HCT116 (cell line): ENCODE data around the gene KYAT1. TPM values are rescaled to one million over a fixed set of nuclear protein-coding genes. Genes with fewer than 3 reads are reported as not detected.

Source experiments
- ATAC-seq: fragments of 200-7000 bp; cut with Tn5 transposase; 2 replicates; pipeline ENCODE4 v1.9.1; 2020; ENCODE audit warnings: mild to moderate bottlenecking, moderate library complexity
- Bru-seq: library from RNA; stranded (reverse); fragments of 400-500 nt; gene quantifications from one replicate; lab custom pipeline; 2021; lab: Mats Ljungman, UMichigan
- BruChase-seq, 2 experiments: library from RNA; stranded (reverse); fragments of 400-500 nt; gene quantifications; one replicate each; lab custom pipeline; 2021; lab: Mats Ljungman, UMichigan
- BruUV-seq: library from RNA; stranded (reverse); fragments of 400-500 nt; replicated peaks from 2 replicates; lab custom pipeline; 2021; lab: Mats Ljungman, UMichigan
- CTCF ChIA-PET: fragments of 300-600 bp; sonication (Branson Sonifier 250); formaldehyde crosslinking; loops from one replicate; lab custom pipeline; 2021; ENCODE audit warnings: antibody characterized with exemption; lab: Charles Lee
- POLR2A ChIA-PET: fragments of 300-600, 350-600 bp; sonication (Branson Sonifier 250); formaldehyde crosslinking; loops from one replicate; lab custom pipeline; 2021; ENCODE audit warnings: antibody characterized with exemption; lab: Charles Lee
- RAD21 ChIA-PET, 2 experiments: fragments of 300-600 bp; sonication (Branson Sonifier 250); formaldehyde crosslinking; loops; one replicate each; lab custom pipeline; 2023; ENCODE audit warnings: low total read pairs in 2 of 2; ENCODE audit not compliant: uncharacterized antibody in 2 of 2, unreplicated experiment in 2 of 2, low non-redundant PET in 1 of 2; lab: Charles Lee
- DNase-seq: peaks from one replicate; pipeline ENCODE4 v3.0.0-alpha.2; 2010; ENCODE audit warnings: low read depth, low spot score
- H2AFZ ChIP-seq: fragments of 200-600 bp; shearing (Covaris generic), sonication (generic); 2 replicates; pipeline ENCODE4 v1.6.1; 2017; ENCODE audit warnings: low read depth, mixed run types, mixed read lengths, antibody characterized with exemption, low read length; ENCODE audit not compliant: poor library complexity, severe bottlenecking
- H3K27ac ChIP-seq: 2 replicates; pipeline ENCODE4 v1.5.1; 2012; ENCODE audit warnings: low read depth, low read length
- H3K27me3 ChIP-seq: fragments of 200-600 bp; sonication (generic); 2 replicates; pipeline ENCODE4 v1.6.1; 2016; ENCODE audit warnings: mixed run types, low read length, mixed read lengths; ENCODE audit not compliant: insufficient read depth
- H3K36me3 ChIP-seq, 2 experiments: fragments of 200-500 bp in 1 of 2; fragments of 200-600 bp in 1 of 2; sonication (Bioruptor generic) in 1 of 2; sonication (generic) in 1 of 2; 2 replicates each; pipeline versions ENCODE4 v1.5.1 to v1.6.1; 2014 to 2016; ENCODE audit warnings: low read length in 2 of 2, inconsistent platforms in 1 of 2, mixed read lengths in 1 of 2, mixed run types in 1 of 2; ENCODE audit not compliant: insufficient read depth in 2 of 2, control insufficient read depth in 1 of 2
- H3K4me1 ChIP-seq, 2 experiments: fragments of 200-600 bp in 1 of 2; sonication (generic) in 1 of 2; 2 replicates each; pipeline versions ENCODE4 v1.5.1 to v1.6.1; 2012 to 2017; ENCODE audit warnings: low read length in 2 of 2, inconsistent platforms in 1 of 2, mild to moderate bottlenecking in 1 of 2, mixed read lengths in 1 of 2, mixed run types in 1 of 2, moderate library complexity in 1 of 2; ENCODE audit not compliant: insufficient read depth in 2 of 2, control insufficient read depth in 1 of 2
- H3K4me2 ChIP-seq: fragments of 200-600 bp; sonication (generic); 2 replicates; pipeline ENCODE4 v1.6.1; 2017; ENCODE audit warnings: mixed run types, low read length, mixed read lengths
- H3K4me3 ChIP-seq, 2 experiments: fragments of 200-600 bp in 1 of 2; sonication (generic) in 1 of 2; replicated peaks in 1 of 2; 2 replicates each; pipeline ENCODE4 v1.5.1; 2011 to 2016; ENCODE audit warnings: low read length in 2 of 2, control low read depth in 1 of 2, low read depth in 1 of 2, mild to moderate bottlenecking in 1 of 2, mixed read lengths in 1 of 2, mixed run types in 1 of 2
- H3K79me2 ChIP-seq: fragments of 200-600 bp; sonication (generic); 2 replicates; pipeline ENCODE4 v1.6.1; 2017; ENCODE audit warnings: mild to moderate bottlenecking, mixed run types, low read length, moderate library complexity, mixed read lengths; ENCODE audit not compliant: insufficient read depth
- H3K9ac ChIP-seq: fragments of 200-600 bp; sonication (generic); 2 replicates; pipeline ENCODE4 v1.6.1; 2016; ENCODE audit warnings: low read length, mixed read lengths
- H3K9me2 ChIP-seq: fragments of 200-600 bp; sonication (generic), shearing (Covaris generic); 2 replicates; pipeline ENCODE4 v1.6.1; 2017; ENCODE audit warnings: mixed run types, mild to moderate bottlenecking, moderate library complexity; ENCODE audit not compliant: insufficient read depth
- H3K9me3 ChIP-seq, 2 experiments: fragments of 200-500 bp in 1 of 2; fragments of 200-600 bp in 1 of 2; sonication (Bioruptor generic) in 1 of 2; sonication (generic) in 1 of 2; 2 replicates each; pipeline ENCODE4 v1.6.1; 2014 to 2017; ENCODE audit warnings: low read length in 2 of 2, mixed read lengths in 2 of 2, inconsistent platforms in 1 of 2, low read depth in 1 of 2, mild to moderate bottlenecking in 1 of 2, mixed run types in 1 of 2, moderate library complexity in 1 of 2; ENCODE audit not compliant: control insufficient read depth in 1 of 2, insufficient read depth in 1 of 2
- H4K20me1 ChIP-seq: fragments of 200-600 bp; sonication (generic), shearing (Covaris generic); 2 replicates; pipeline ENCODE4 v1.6.1; 2017; ENCODE audit warnings: mixed run types, mild to moderate bottlenecking, moderate library complexity; ENCODE audit not compliant: insufficient read depth
- ATF3 ChIP-seq: IDR thresholded peaks from 2 replicates; pipeline ENCODE4 v1.6.1; 2012
- CBX3 ChIP-seq: IDR thresholded peaks from 2 replicates; pipeline ENCODE4 v1.6.1; 2012; ENCODE audit warnings: low read depth
- CEBPB ChIP-seq: IDR thresholded peaks from 2 replicates; pipeline ENCODE4 v1.6.1; 2012; ENCODE audit warnings: low read depth
- CTCF ChIP-seq, 3 experiments: fragments of 200-600 bp in 1 of 3; sonication (generic) in 1 of 3; IDR thresholded peaks in 2 of 3; conservative IDR thresholded peaks in 1 of 3; 2 replicates each; pipeline ENCODE4 v1.5.1; 2012 to 2017; ENCODE audit warnings: low read depth in 2 of 3, low read length in 2 of 3, antibody characterized with exemption in 1 of 3, borderline replicate concordance in 1 of 3, control low read depth in 1 of 3, mild to moderate bottlenecking in 1 of 3, mixed read lengths in 1 of 3, mixed run types in 1 of 3, moderate library complexity in 1 of 3; ENCODE audit not compliant: insufficient read depth in 1 of 3
- EZH2 ChIP-seq: fragments of 200-600 bp; sonication (generic); IDR thresholded peaks from 2 replicates; pipeline ENCODE4 v1.6.1; 2017; ENCODE audit warnings: antibody characterized with exemption, mixed run types
- EZH2phosphoT487 ChIP-seq: fragments of 200-600 bp; IDR thresholded peaks from 2 replicates; pipeline ENCODE4 v1.6.1; 2018; ENCODE audit warnings: antibody characterized with exemption, borderline replicate concordance
- FOSL1 ChIP-seq: IDR thresholded peaks from 2 replicates; pipeline ENCODE4 v1.6.1; 2012; ENCODE audit warnings: low read depth
- MAX ChIP-seq: IDR thresholded peaks from 2 replicates; pipeline ENCODE4 v1.6.1; 2012
- POLR2A ChIP-seq: IDR thresholded peaks from 2 replicates; pipeline ENCODE4 v1.7.0; 2011; ENCODE audit warnings: borderline replicate concordance; ENCODE audit not compliant: insufficient read depth, insufficient read length; ENCODE audit errors: extremely low read depth
- POLR2AphosphoS5 ChIP-seq: IDR thresholded peaks from 2 replicates; pipeline ENCODE4 v1.6.1; 2011; ENCODE audit warnings: mild to moderate bottlenecking, low read depth, low read length, moderate library complexity
- REST ChIP-seq: IDR thresholded peaks from 2 replicates; pipeline ENCODE4 v1.6.1; 2012; ENCODE audit warnings: low read depth
- SP1 ChIP-seq: IDR thresholded peaks from 2 replicates; pipeline ENCODE4 v1.6.1; 2012; ENCODE audit warnings: low read depth
- TCF7L2 ChIP-seq: IDR thresholded peaks from 2 replicates; pipeline ENCODE4 v1.7.0; 2011; ENCODE audit warnings: borderline replicate concordance, inconsistent platforms; ENCODE audit not compliant: insufficient read depth, insufficient read length; ENCODE audit errors: extremely low read depth
- ZNF274 ChIP-seq: fragments of 200-500 bp; sonication (Bioruptor generic); IDR thresholded peaks from 2 replicates; pipeline ENCODE4 v1.6.1; 2014; ENCODE audit warnings: mild to moderate bottlenecking, low read depth, low read length, inconsistent platforms
- intact Hi-C: fragments of 100-400 bp; cut with micrococcal nuclease; formaldehyde crosslinking; loops from 2 replicates; pipeline ENCODE4 v1.10.0; 2022
- long read RNA-seq: library from polyadenylated mRNA; unstranded; transcript quantifications from one replicate; pipeline ENCODE4 v2.0.0, GENCODE V29; 2021; ENCODE audit not compliant: unreplicated experiment
- polyA plus RNA-seq: library from polyadenylated mRNA; unstranded; fragments of >200 nt; gene quantifications from 2 replicates; pipeline ENCODE4 v1.2.1, GENCODE V29; 2012; ENCODE audit warnings: missing spikeins
- total RNA-seq: library from RNA; stranded (reverse); gene quantifications from one replicate; pipeline ENCODE4 v1.2.1, GENCODE V29; 2021; ENCODE audit not compliant: unreplicated experiment
- TF ChIP-seq, protein P1 (sequence below): IDR thresholded peaks from 2 replicates; pipeline ENCODE4 v1.6.1; 2011; ENCODE audit warnings: mild to moderate bottlenecking, low read length, moderate library complexity; ENCODE audit not compliant: insufficient replicate concordance; ENCODE audit errors: extremely low read depth

KYAT1 gene
- 10.1 TPM for total RNA-seq
- polyA plus RNA-seq, result 8.2 and 9.5 TPM in 2 replicates
- percentile 45 among the genes with signal in this experiment for Bru-seq, nascent RNA
- BruChase-seq, experiment 1, labeled RNA remaining after a 6-hour chase, result percentile 53 among the genes with signal in this experiment
- BruChase-seq, experiment 2, labeled RNA remaining after a 2-hour chase, result percentile 59 among the genes with signal in this experiment
- long read RNA-seq, transcript KYAT1-201 (13 exons, 1,903 nt), result major isoform, 6 of 23 reads
- long read RNA-seq, partial matches to known transcripts, result 3 of 23 reads
- long read RNA-seq, other reads (novel, unspliced or antisense), result 14 of 23 reads

- peak; percentile 88 for ATAC-seq
- peaks cover 35% of the 10 kb centered on the region for H3K79me2 ChIP-seq
- H3K4me2 ChIP-seq, result peak within 1 kb of the TSS; percentile 99
- DNase-seq, result peak; percentile 92
- H3K9me2 ChIP-seq, result no peaks in the 10 kb centered on the region
- no peaks in the 10 kb centered on the region for H3K9me3 ChIP-seq
- peak within 1 kb of the TSS; percentile 61 for H2AFZ ChIP-seq
- ChIA-PET RAD21 (interaction anchor here in 1 of 2 experiments (0.6 kb wide), 1 partner anchor 14 kb away, joined by 3 read pairs; no protein-coding TSS in a partner anchor), CTCF (interaction anchor here (1.6 kb wide), 1 partner anchor 247 kb away, joined by 3 read pairs; no protein-coding TSS in a partner anchor), POLR2A (no interaction called here)
- H3K4me3 ChIP-seq, result peak within 1 kb of the TSS; percentile 55 to 100
- no TSS peak for BruUV-seq
- H3K36me3 ChIP-seq, result peaks cover 0 to 5% of the 10 kb centered on the region in 2 experiments; a peak in 1 of 4 replicates
- H3K9ac ChIP-seq, result peak within 1 kb of the TSS; percentile 94
- H4K20me1 ChIP-seq, result no peaks in the 10 kb centered on the region
- intact Hi-C loops, result loop anchor here (5.0 kb wide), 2 partner anchors 150 to 245 kb away; no protein-coding TSS in a partner anchor
- H3K27ac ChIP-seq, result peak within 1 kb of the TSS; percentile 76
- no peaks in the 10 kb centered on the region for H3K27me3 ChIP-seq
- H3K4me1 ChIP-seq, result peaks cover 7 to 25% of the 10 kb centered on the region in 2 experiments; a peak in 2 of 4 replicates
- peak; percentile 66 for TF ChIP-seq POLR2AphosphoS5
- no peak for TF ChIP-seq ZNF274
- TF ChIP-seq FOSL1, result no peak
- no peak for TF ChIP-seq MAX
- TF ChIP-seq ATF3, result no peak
- TF ChIP-seq, protein P1, sequence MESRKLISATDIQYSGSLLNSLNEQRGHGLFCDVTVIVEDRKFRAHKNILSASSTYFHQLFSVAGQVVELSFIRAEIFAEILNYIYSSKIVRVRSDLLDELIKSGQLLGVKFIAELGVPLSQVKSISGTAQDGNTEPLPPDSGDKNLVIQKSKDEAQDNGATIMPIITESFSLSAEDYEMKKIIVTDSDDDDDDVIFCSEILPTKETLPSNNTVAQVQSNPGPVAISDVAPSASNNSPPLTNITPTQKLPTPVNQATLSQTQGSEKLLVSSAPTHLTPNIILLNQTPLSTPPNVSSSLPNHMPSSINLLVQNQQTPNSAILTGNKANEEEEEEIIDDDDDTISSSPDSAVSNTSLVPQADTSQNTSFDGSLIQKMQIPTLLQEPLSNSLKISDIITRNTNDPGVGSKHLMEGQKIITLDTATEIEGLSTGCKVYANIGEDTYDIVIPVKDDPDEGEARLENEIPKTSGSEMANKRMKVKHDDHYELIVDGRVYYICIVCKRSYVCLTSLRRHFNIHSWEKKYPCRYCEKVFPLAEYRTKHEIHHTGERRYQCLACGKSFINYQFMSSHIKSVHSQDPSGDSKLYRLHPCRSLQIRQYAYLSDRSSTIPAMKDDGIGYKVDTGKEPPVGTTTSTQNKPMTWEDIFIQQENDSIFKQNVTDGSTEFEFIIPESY, result peak; percentile 71
- TF ChIP-seq POLR2A, result peak; percentile 75
- no peak for TF ChIP-seq CBX3
- TF ChIP-seq SP1, result no peak
- TF ChIP-seq CTCF (IDR thresholded peaks at IDR 0.05 in 2 of 3, conservative IDR thresholded peaks at IDR 0.05 in 1 of 3; ENCODE audit: borderline replicate concordance in 1 of 3, insufficient read depth in 1 of 3, low read depth in 2 of 3, low read length in 2 of 3), result 0 out of 6 replicates have a peak, but pooled peaks of 1 of the 3 experiments have one; percentile 5
- TF ChIP-seq CEBPB, result no peak
- TF ChIP-seq REST, result no peak
- TF ChIP-seq EZH2phosphoT487, result no peak
- no peak for TF ChIP-seq EZH2
- peak; percentile 34 for TF ChIP-seq TCF7L2
These were observed at the start of gene KYAT1, which contains the start of gene LRRC8A for GRCh38 chr9:128881884-128882676. Gene KYAT1, minus strand, starts transcription at chr9:128881950. Its CDS starts 36,545 bp downstream, at chr9:128845405. Gene LRRC8A, plus strand, starts transcription at chr9:128882133. Its CDS starts 25,032 bp downstream, at chr9:128907165.
